ENCODE results near the gene WDTC1. TPM values are rescaled to one million over a fixed set of nuclear protein-coding genes. Genes with fewer than 3 reads are reported as not detected.

Gene WDTC1
- total RNA-seq, 1 experiment from 2014 or later = 24.6 TPM

GRCh38 chr1:27318596-27318995 lies 84.2 kb downstream of the WDTC1 start:
- no peak for ATAC-seq
- H3K4me1 ChIP-seq (ENCODE audit: control insufficient read depth, insufficient read depth, low read length) = peaks cover 4% of the 10 kb centered on the region; the same call in 1 of the 2 replicates
- DNase-seq (ENCODE audit: low read depth, low spot score) = no peak
- ChIA-PET POLR2A (no interaction called here), CTCF (no interaction called here)
- no peaks in the 10 kb centered on the region for H3K27me3 ChIP-seq (ENCODE audit: control insufficient read depth, insufficient read depth, low read length)
- in situ Hi-C loops (cut with HindIII; ENCODE audit: low pct_unique_long_range_greater_than_20kb, low sequenced_read_pairs) (no loop called here), intact Hi-C loops (cut with micrococcal nuclease; ENCODE audit: unreplicated experiment) (no loop called here)
- TF ChIP-seq POLR2AphosphoS5 (IDR thresholded peaks at IDR 0.05; ENCODE audit: low read depth, low read length) (no peak), SIN3A (IDR thresholded peaks at IDR 0.05; ENCODE audit: borderline replicate concordance, insufficient read depth, low read depth, low read length) (no peak)
- peaks cover 8% of the 10 kb centered on the region; the same call in 1 of the 2 replicates for H3K36me3 ChIP-seq (ENCODE audit: control insufficient read depth, insufficient read depth, low read length)
- no TSS peak for BruUV-seq (replicated peaks)
- no peaks in the 10 kb centered on the region for H3K9me3 ChIP-seq (ENCODE audit: control insufficient read depth, insufficient read depth, low read depth, low read length)
- no peak overlapping the region for H3K27ac ChIP-seq (ENCODE audit: low read length)
- no peak overlapping the region for H3K4me3 ChIP-seq (ENCODE audit: low read depth in 2 of 2, low read length in 2 of 2)

- TF ChIP-seq SIN3A (IDR thresholded peaks at IDR 0.05; ENCODE audit: borderline replicate concordance, insufficient read depth, low read depth, low read length) (peak; percentile 79; the same call in 1 of the 2 replicates), TCF7L2 (IDR thresholded peaks at IDR 0.05; ENCODE audit: low read depth, low read length) (peak; percentile 94), POLR2AphosphoS5 (IDR thresholded peaks at IDR 0.05; ENCODE audit: low read depth, low read length) (peak; percentile 83), CTCF (IDR thresholded peaks at IDR 0.05) (no peak), REST (IDR thresholded peaks at IDR 0.05; ENCODE audit: insufficient read depth in 1 of 2, low read depth in 2 of 2, low read length in 1 of 2) (peak in 1 of 2 experiments; percentile 71; a peak in 1 of 4 replicates)
- no TSS peak for BruUV-seq (replicated peaks)
- Histone ChIP-seq H3K27ac (ENCODE audit: low read length) (peak within 1 kb of the TSS; percentile 98), H3K36me3 (ENCODE audit: control insufficient read depth, insufficient read depth, low read length) (peaks cover 10% of the 10 kb centered on the region; the same call in 1 of the 2 replicates), H3K9me3 (ENCODE audit: control insufficient read depth, insufficient read depth, low read depth, low read length) (no peaks in the 10 kb centered on the region), H3K4me1 (ENCODE audit: control insufficient read depth, insufficient read depth, low read length) (peaks cover 8% of the 10 kb centered on the region; the same call in 1 of the 2 replicates), H3K27me3 (ENCODE audit: control insufficient read depth, insufficient read depth, low read length) (no peaks in the 10 kb centered on the region), H3K4me3 (ENCODE audit: low read depth in 2 of 2, low read length in 2 of 2) (peak within 1 kb of the TSS; percentile 100)
- CTCF ChIA-PET = no interaction called here
- intact Hi-C loops (cut with micrococcal nuclease; ENCODE audit: unreplicated experiment) (no loop called here), in situ Hi-C loops (cut with HindIII; ENCODE audit: low pct_unique_long_range_greater_than_20kb, low sequenced_read_pairs) (no loop called here)
- POLR2A ChIA-PET = no interaction called here
- ATAC-seq (peak; percentile 99), DNase-seq (ENCODE audit: low read depth, low spot score) (peak; percentile 54)
These were observed 87.6 kb downstream of the WDTC1 start, which contains the start of gene TMEM222 for GRCh38 chr1:27321813-27322568. Gene TMEM222, plus strand, starts transcription at chr1:27322163. Its CDS starts 35 bp downstream, at chr1:27322198.
